GM23248 (cell line): ENCODE data around the gene WNT9A. TPM values are rescaled to one million over a fixed set of nuclear protein-coding genes. Genes with fewer than 3 reads are reported as not detected.

Experiments used
- DNase-seq: peaks from one replicate; pipeline ENCODE4 v3.0.0-alpha.2; 2015
- H2AFZ ChIP-seq: fragments of 200-600 bp; sonication (generic); 2 replicates; pipeline ENCODE4 v1.6.1; 2016; ENCODE audit warnings: antibody characterized with exemption
- H3F3A ChIP-seq: fragments of 200-600 bp; sonication (generic); 2 replicates; pipeline ENCODE4 v1.6.1; 2016; ENCODE audit warnings: mild to moderate bottlenecking, antibody characterized with exemption, mixed run types; ENCODE audit not compliant: insufficient read depth
- H3K27ac ChIP-seq: fragments of 200-600 bp; sonication (generic); 2 replicates; pipeline ENCODE4 v1.5.1; 2016; ENCODE audit warnings: mild to moderate bottlenecking
- H3K27me3 ChIP-seq: fragments of 200-600 bp; sonication (generic); replicated peaks from 2 replicates; pipeline ENCODE4 v1.6.1; 2016; ENCODE audit warnings: mild to moderate bottlenecking; ENCODE audit not compliant: insufficient read depth
- H3K36me3 ChIP-seq: fragments of 200-600 bp; sonication (generic); 2 replicates; pipeline ENCODE4 v1.6.1; 2016; ENCODE audit warnings: low read depth, mild to moderate bottlenecking
- H3K4me1 ChIP-seq: fragments of 200-600 bp; sonication (generic); 2 replicates; pipeline ENCODE4 v1.6.1; 2016; ENCODE audit warnings: mild to moderate bottlenecking; ENCODE audit not compliant: insufficient read depth
- H3K4me2 ChIP-seq: fragments of 200-600 bp; sonication (generic); one replicate; pipeline ENCODE4 v1.6.1; 2016; ENCODE audit warnings: mild to moderate bottlenecking; ENCODE audit not compliant: unreplicated experiment
- H3K4me3 ChIP-seq: fragments of 200-600 bp; sonication (generic); 2 replicates; pipeline ENCODE4 v1.5.1; 2016; ENCODE audit warnings: mild to moderate bottlenecking
- H3K79me2 ChIP-seq: fragments of 200-600 bp; sonication (generic); 2 replicates; pipeline ENCODE4 v1.6.1; 2016; ENCODE audit warnings: mild to moderate bottlenecking; ENCODE audit not compliant: insufficient read depth
- H3K9ac ChIP-seq: fragments of 200-600 bp; sonication (generic); 2 replicates; pipeline ENCODE4 v1.6.1; 2016; ENCODE audit warnings: mild to moderate bottlenecking
- H3K9me2 ChIP-seq: fragments of 200-600 bp; sonication (generic); 2 replicates; pipeline ENCODE4 v1.6.1; 2016; ENCODE audit warnings: mixed run types, mild to moderate bottlenecking, moderate library complexity; ENCODE audit not compliant: insufficient read depth
- H3K9me3 ChIP-seq: fragments of 200-600 bp; sonication (generic); one replicate; pipeline ENCODE4 v1.6.1; 2017; ENCODE audit warnings: low read depth
- H4K20me1 ChIP-seq: fragments of 200-600 bp; sonication (generic); 2 replicates; pipeline ENCODE4 v1.6.0; 2016; ENCODE audit not compliant: insufficient read depth
- EZH2 ChIP-seq: fragments of 200-600 bp; sonication (generic); IDR thresholded peaks from 2 replicates; pipeline ENCODE4 v1.6.1; 2018; ENCODE audit warnings: antibody characterized with exemption, mild to moderate bottlenecking; ENCODE audit not compliant: insufficient read depth, poor library complexity, severe bottlenecking
- EZH2phosphoT487 ChIP-seq: fragments of 200-600 bp; sonication (generic); IDR thresholded peaks from 2 replicates; pipeline ENCODE4 v1.6.1; 2018; ENCODE audit warnings: antibody characterized with exemption, moderate library complexity, mild to moderate bottlenecking, low read depth; ENCODE audit not compliant: insufficient read depth
- WGBS, 2 experiments: methylation state at CpG; one replicate each; pipeline ENCODE4 v1.1.6; 2015 to 2017; ENCODE audit warnings: low lambda C conversion rate in 2 of 2, low coverage in 1 of 2; ENCODE audit errors: missing lambda C conversion rate in 2 of 2; 5-methylcytosine and 5-hydroxymethylcytosine counted together
- in situ Hi-C: fragments of 300-500 bp; cut with MboI; formaldehyde crosslinking; loops from 2 replicates; pipeline ENCODE4 v1.15.0; 2020
- microRNA-seq: library from miRNA; unstranded; fragments of <30 nt; microRNA quantifications from one replicate; pipeline ENCODE4, GENCODE V29; 2016; ENCODE audit warnings: borderline number of aligned reads
- polyA plus RNA-seq: library from polyadenylated mRNA; unstranded; fragments of >200 nt; fragmentation: Nextera tagmentation; extraction: Ambion mirVana; gene quantifications from 2 replicates; pipeline ENCODE4 v1.2.1, GENCODE V29; 2016
- small RNA-seq: library from RNA; depleted of rRNA; stranded (forward); fragments of <200 nt; gene quantifications from one replicate; pipeline ENCODE3, GENCODE V24; 2014; ENCODE audit warnings: low read depth, low replicate concordance
- total RNA-seq: library from RNA; depleted of rRNA; stranded (reverse); fragments of >200 nt; shearing (Covaris generic); gene quantifications from 2 replicates; pipeline ENCODE4 v1.2.3, GENCODE V29; 2014; rRNA removed

The WNT9A gene
- total and polyA plus RNA-seq, 2 experiments from 2014 or later: 0.29 to 2.1 TPM

- no peaks in the 10 kb centered on the region for H3K9me3 ChIP-seq
- no peaks in the 10 kb centered on the region for H3K79me2 ChIP-seq
- H3K27me3 ChIP-seq: peaks cover 23% of the 10 kb centered on the region
- no peaks in the 10 kb centered on the region for H4K20me1 ChIP-seq
- in situ Hi-C loops: no loop called here
- H3K4me2 ChIP-seq: no peak overlapping the region
- no peaks in the 10 kb centered on the region for H3K9me2 ChIP-seq
- DNase-seq: no peak
- H2AFZ ChIP-seq: no peak overlapping the region
- no peak overlapping the region for H3K9ac ChIP-seq
- no peaks in the 10 kb centered on the region for H3K36me3 ChIP-seq
- H3K27ac ChIP-seq: no peak overlapping the region
- 35 to 37% methylated on average over 3 of the region's 3 CpGs for WGBS, 2 experiments
- H3F3A ChIP-seq: no peaks in the 10 kb centered on the region
- no peak overlapping the region for H3K4me3 ChIP-seq
- H3K4me1 ChIP-seq: no peaks in the 10 kb centered on the region
- TF ChIP-seq EZH2 (no peak), EZH2phosphoT487 (no peak)
Observed at GRCh38 chr1:227870366-227870765, 77.4 kb downstream of the WNT9A start.

GRCh38 chr1:227869851-227870305 is 77.9 kb downstream of the WNT9A start:
- no peak for TF ChIP-seq EZH2
- no peak for TF ChIP-seq EZH2phosphoT487
- Histone ChIP-seq H3K9ac (no peak overlapping the region), H2AFZ (no peak overlapping the region), H3K9me2 (no peaks in the 10 kb centered on the region), H3K27me3 (peaks cover 21% of the 10 kb centered on the region), H3K4me1 (no peaks in the 10 kb centered on the region), H3K36me3 (no peaks in the 10 kb centered on the region), H3K9me3 (no peaks in the 10 kb centered on the region), H3K4me2 (no peak overlapping the region), H3K79me2 (no peaks in the 10 kb centered on the region), H3F3A (no peaks in the 10 kb centered on the region), H3K27ac (no peak overlapping the region), H4K20me1 (no peaks in the 10 kb centered on the region), H3K4me3 (no peak overlapping the region)
- DNase-seq: peak; percentile 61
- in situ Hi-C loops: no loop called here
- 19 to 23% methylated on average over 5 of the region's 5 CpGs for WGBS, 2 experiments

- H3K9me3 ChIP-seq: no peaks in the 10 kb centered on the region
- H3K79me2 ChIP-seq: no peaks in the 10 kb centered on the region
- no peaks in the 10 kb centered on the region for H3K36me3 ChIP-seq
- TF ChIP-seq EZH2: no peak
- TF ChIP-seq EZH2phosphoT487: no peak
- no peak overlapping the region for H3K4me2 ChIP-seq
- DNase-seq: peak; percentile 46
- H2AFZ ChIP-seq: no peak overlapping the region
- in situ Hi-C loops: no loop called here
- H4K20me1 ChIP-seq: no peaks in the 10 kb centered on the region
- WGBS, 2 experiments: 34 to 35% methylated on average over 5 of the region's 5 CpGs
- no peak overlapping the region for H3K4me3 ChIP-seq
- no peaks in the 10 kb centered on the region for H3K4me1 ChIP-seq
- no peaks in the 10 kb centered on the region for H3F3A ChIP-seq
- H3K27me3 ChIP-seq: peaks cover 25% of the 10 kb centered on the region
- H3K27ac ChIP-seq: no peak overlapping the region
- no peaks in the 10 kb centered on the region for H3K9me2 ChIP-seq
- no peak overlapping the region for H3K9ac ChIP-seq
Observed at GRCh38 chr1:227869279-227869842, 78.4 kb downstream of the WNT9A start.

Small RNAs within 50 kb of the gene (microRNA-seq; reads per million reads assigned to microRNA genes)
- not detected for gene MIR5008

Small RNAs within 50 kb of the gene (small RNA-seq; reads per million reads assigned to genes)
- gene MIR5008 (not detected), gene SEPT14P17 (not detected)

Other genes with a start within 250 kb of the WNT9A start
- gene JMJD4, start 212.6 kb downstream of the WNT9A start, total RNA-seq: 25.8 and 26.9 TPM in 2 replicates
- gene JMJD4, start 212.6 kb downstream of the WNT9A start, polyA plus RNA-seq: 16.1 and 17.3 TPM in 2 replicates
- 30.5 and 40.1 TPM in 2 replicates for gene SNAP47, start 212.5 kb downstream of the WNT9A start, total RNA-seq
- gene SNAP47, start 212.5 kb downstream of the WNT9A start, polyA plus RNA-seq: 29.3 and 32.6 TPM in 2 replicates
- gene PRSS38, start 132.3 kb downstream of the WNT9A start, total RNA-seq: not detected in 2 replicates
- gene PRSS38, start 132.3 kb downstream of the WNT9A start, polyA plus RNA-seq: not detected in 2 replicates
- not detected in 2 replicates for gene WNT3A, start 59.1 kb upstream of the WNT9A start, total RNA-seq
- gene WNT3A, start 59.1 kb upstream of the WNT9A start, polyA plus RNA-seq: not detected in 2 replicates
- gene ARF1, start 134.8 kb upstream of the WNT9A start, total RNA-seq: 259 and 292 TPM in 2 replicates
- gene ARF1, start 134.8 kb upstream of the WNT9A start, polyA plus RNA-seq: 656 and 698 TPM in 2 replicates
- gene C1orf35, start 155.4 kb upstream of the WNT9A start, total RNA-seq: 11.6 and 15.6 TPM in 2 replicates
- 19.9 and 23.4 TPM in 2 replicates for gene C1orf35, start 155.4 kb upstream of the WNT9A start, polyA plus RNA-seq
- gene MRPL55, start 161.4 kb upstream of the WNT9A start, total RNA-seq: 57.5 and 84.4 TPM in 2 replicates
- gene MRPL55, start 161.4 kb upstream of the WNT9A start, polyA plus RNA-seq: 94.4 and 95.1 TPM in 2 replicates
- 324 and 340 TPM in 2 replicates for gene GUK1, start 192.3 kb upstream of the WNT9A start, total RNA-seq
- gene GUK1, start 192.3 kb upstream of the WNT9A start, polyA plus RNA-seq: 554 and 574 TPM in 2 replicates
- 0.54 and 2.7 TPM in 2 replicates for gene GJC2, start 202.0 kb upstream of the WNT9A start, total RNA-seq
- gene GJC2, start 202.0 kb upstream of the WNT9A start, polyA plus RNA-seq: 0.08 and 0.14 TPM in 2 replicates
- gene IBA57, start 217.9 kb upstream of the WNT9A start, total RNA-seq: 2.9 and 6.2 TPM in 2 replicates
- 2.0 and 3.3 TPM in 2 replicates for gene IBA57, start 217.9 kb upstream of the WNT9A start, polyA plus RNA-seq